Common myeloid progenitor, CD34-positive (primary cell): ENCODE data around the gene CORT.
"Not testable (repeated sequence)": the region's sequence is repeated elsewhere in the genome, so short reads cannot be mapped to it uniquely, and the experiment has no call there.

Source experiments
- CTCF ChIA-PET: fragments of 350-600 bp; sonication (Branson Sonifier 250); formaldehyde crosslinking; loops from one replicate; lab custom pipeline; 2021; ENCODE audit warnings: antibody characterized with exemption; lab: Charles Lee
- POLR2A ChIA-PET: fragments of 350-600 bp; sonication (Branson Sonifier 250); formaldehyde crosslinking; loops from one replicate; lab custom pipeline; 2021; ENCODE audit warnings: antibody characterized with exemption; lab: Charles Lee
- DNase-seq, 3 donors: peaks; one replicate each; pipeline versions ENCODE4 v3.0.0 to v3.0.0-alpha.2; 2013
- H3K27ac ChIP-seq, 2 experiments: 1 replicate in 1 of 2; 2 replicates in 1 of 2; pipeline ENCODE4 v1.7.0; 2013; ENCODE audit warnings: inconsistent platforms in 2 of 2, low read length in 2 of 2, mild to moderate bottlenecking in 2 of 2, low read depth in 1 of 2, moderate library complexity in 1 of 2; ENCODE audit not compliant: severe bottlenecking in 2 of 2, insufficient read depth in 1 of 2, poor library complexity in 1 of 2
- H3K27me3 ChIP-seq, 5 experiments: replicated peaks in 2 of 5; 1 replicate in 3 of 5; 2 replicates in 2 of 5; pipeline versions ENCODE4 v1.6.1 to v1.7.0; 2013; ENCODE audit warnings: low read length in 4 of 5, mild to moderate bottlenecking in 2 of 5, moderate library complexity in 2 of 5, inconsistent platforms in 1 of 5; ENCODE audit not compliant: insufficient read depth in 5 of 5, control insufficient read depth in 4 of 5
- H3K36me3 ChIP-seq, 4 experiments: 1 replicate in 2 of 4; 2 replicates in 2 of 4; pipeline versions ENCODE4 v1.6.1 to v1.7.0; 2013; ENCODE audit warnings: low read length in 3 of 4, control low read depth in 1 of 4, mild to moderate bottlenecking in 1 of 4; ENCODE audit not compliant: control insufficient read depth in 4 of 4, insufficient read depth in 4 of 4
- H3K4me1 ChIP-seq, 4 experiments: 1 replicate in 3 of 4; 2 replicates in 1 of 4; pipeline versions ENCODE4 v1.6.1 to v1.7.1; 2013; ENCODE audit warnings: low read length in 3 of 4, mild to moderate bottlenecking in 3 of 4, control low read depth in 1 of 4, inconsistent platforms in 1 of 4, moderate library complexity in 1 of 4; ENCODE audit not compliant: control insufficient read depth in 4 of 4, insufficient read depth in 4 of 4; ENCODE audit errors: control extremely low read depth in 1 of 4
- H3K4me3 ChIP-seq, 7 experiments: 1 replicate in 4 of 7; 2 replicates in 3 of 7; pipeline versions ENCODE4 v1.5.1 to v1.7.0; 2013; ENCODE audit warnings: mild to moderate bottlenecking in 7 of 7, low read length in 6 of 7, moderate library complexity in 6 of 7, inconsistent platforms in 2 of 7, low read depth in 2 of 7, control low read depth in 1 of 7; ENCODE audit not compliant: insufficient read depth in 4 of 7, control insufficient read depth in 1 of 7; ENCODE audit errors: extremely low read depth in 1 of 7
- H3K9me3 ChIP-seq, 5 experiments: 1 replicate in 4 of 5; 2 replicates in 1 of 5; pipeline versions ENCODE4 v1.6.1 to v1.7.1; 2013; ENCODE audit warnings: low read length in 4 of 5, mild to moderate bottlenecking in 2 of 5, inconsistent platforms in 1 of 5, low read depth in 1 of 5, moderate library complexity in 1 of 5; ENCODE audit not compliant: control insufficient read depth in 4 of 5, insufficient read depth in 2 of 5; ENCODE audit errors: control extremely low read depth in 1 of 5
- WGBS: methylation state at CpG from one replicate; pipeline ENCODE4 v1.1.5; 2013; ENCODE audit not compliant: insufficient coverage; 5-methylcytosine and 5-hydroxymethylcytosine counted together

CORT gene

GRCh38 chr1:10457462-10457861 lies 7.6 kb downstream of the CORT start:
- H3K9me3 ChIP-seq, POLR2A ChIA-PET, H3K27ac ChIP-seq, H3K27me3 ChIP-seq, H3K4me3 ChIP-seq, CTCF ChIA-PET, DNase-seq, H3K4me1 ChIP-seq: not testable (repeated sequence)
- peaks cover 3 to 23% (median 16%) of the 10 kb centered on the region in 4 experiments for H3K36me3 ChIP-seq
- 76% methylated on average over 3 of the region's 7 CpGs for whole genome bisulfite sequencing

GRCh38 chr1:10457875-10458274 lies 8.0 kb downstream of the CORT start:
- H3K4me3 ChIP-seq: no peak overlapping the region
- CTCF ChIA-PET: no interaction called here
- peaks cover 4 to 27% (median 20%) of the 10 kb centered on the region in 4 experiments for H3K36me3 ChIP-seq
- H3K9me3 ChIP-seq: no peaks in the 10 kb centered on the region
- H3K27ac ChIP-seq: no peak overlapping the region
- 97% methylated on average over 9 of the region's 9 CpGs for WGBS
- H3K27me3 ChIP-seq: no peaks in the 10 kb centered on the region
- peaks cover 0 to 3% (median 0%) of the 10 kb centered on the region in 4 experiments for H3K4me1 ChIP-seq
- POLR2A ChIA-PET: no interaction called here
- no peak for DNase-seq

- peak in 2 of 3 donors; percentile 35 to 62 for DNase-seq
- WGBS: 83% methylated on average over 1 of the region's 3 CpGs
- H3K4me3 ChIP-seq: no peak overlapping the region
- no peaks in the 10 kb centered on the region for H3K27me3 ChIP-seq
- peaks cover 0 to 3% (median 0%) of the 10 kb centered on the region in 4 experiments for H3K4me1 ChIP-seq
- ChIA-PET POLR2A (no interaction called here), CTCF (interaction anchor here (1.3 kb wide), 1 partner anchor 35 kb away, joined by 6 read pairs; no protein-coding TSS in a partner anchor)
- H3K36me3 ChIP-seq: peaks cover 8 to 34% (median 25%) of the 10 kb centered on the region in 4 experiments
- H3K9me3 ChIP-seq: no peaks in the 10 kb centered on the region
- H3K27ac ChIP-seq: peak overlapping the region in 1 of 2 experiments; percentile 56
Observed at GRCh38 chr1:10459184-10459583, 9.4 kb downstream of the CORT start.

- Histone ChIP-seq H3K36me3 (peaks cover 10 to 51% (median 37%) of the 10 kb centered on the region in 4 experiments), H3K9me3 (no peaks in the 10 kb centered on the region), H3K4me3 (no peak overlapping the region), H3K4me1 (peaks cover 0 to 15% (median 8%) of the 10 kb centered on the region in 4 experiments), H3K27ac (no peak overlapping the region), H3K27me3 (no peaks in the 10 kb centered on the region)
- POLR2A ChIA-PET: no interaction called here
- CTCF ChIA-PET: no interaction called here
- 100% methylated on average over 1 of the region's 2 CpGs for WGBS
- no peak for DNase-seq
Observed at GRCh38 chr1:10467078-10467477, 17.2 kb downstream of the CORT start.

- H3K9me3 ChIP-seq: no peaks in the 10 kb centered on the region
- H3K27me3 ChIP-seq: no peaks in the 10 kb centered on the region
- 100% methylated on average over 1 of the region's 4 CpGs for WGBS
- no peak for DNase-seq
- H3K4me3 ChIP-seq: no peak overlapping the region
- peaks cover 6 to 29% (median 19%) of the 10 kb centered on the region in 4 experiments for H3K36me3 ChIP-seq
- ChIA-PET POLR2A (no interaction called here), CTCF (no interaction called here)
- H3K27ac ChIP-seq: no peak overlapping the region
- H3K4me1 ChIP-seq: peaks cover 4 to 27% (median 18%) of the 10 kb centered on the region in 4 experiments
Observed at GRCh38 chr1:10470043-10470442, 20.2 kb downstream of the CORT start.

- POLR2A ChIA-PET: no interaction called here
- DNase-seq: peak in 2 of 3 donors; percentile 73 to 83
Observed at GRCh38 chr1:10471411-10472219, 21.8 kb downstream of the CORT start.

More at GRCh38 chr1:10471411-10472219, 21.8 kb downstream of the CORT start:
- CTCF ChIA-PET: no interaction called here
- WGBS: 18% methylated on average over 18 of the region's 23 CpGs
- H3K4me1 ChIP-seq: peaks cover 8 to 42% (median 30%) of the 10 kb centered on the region in 4 experiments
- H3K27me3 ChIP-seq: no peaks in the 10 kb centered on the region
- H3K36me3 ChIP-seq: peaks cover 6 to 20% (median 13%) of the 10 kb centered on the region in 4 experiments
- H3K9me3 ChIP-seq: no peaks in the 10 kb centered on the region
- H3K27ac ChIP-seq: peak overlapping the region in 1 of 2 experiments; percentile 74
- peak overlapping the region; percentile 53 to 82 (median 74) for H3K4me3 ChIP-seq
